ENCODE results near the gene CFAP210. TPM values are rescaled to one million over a fixed set of nuclear protein-coding genes. Genes with fewer than 3 reads are reported as not detected.

CFAP210 gene
- total RNA-seq, 1 experiment from 2014 or later, result not detected

DNA sequence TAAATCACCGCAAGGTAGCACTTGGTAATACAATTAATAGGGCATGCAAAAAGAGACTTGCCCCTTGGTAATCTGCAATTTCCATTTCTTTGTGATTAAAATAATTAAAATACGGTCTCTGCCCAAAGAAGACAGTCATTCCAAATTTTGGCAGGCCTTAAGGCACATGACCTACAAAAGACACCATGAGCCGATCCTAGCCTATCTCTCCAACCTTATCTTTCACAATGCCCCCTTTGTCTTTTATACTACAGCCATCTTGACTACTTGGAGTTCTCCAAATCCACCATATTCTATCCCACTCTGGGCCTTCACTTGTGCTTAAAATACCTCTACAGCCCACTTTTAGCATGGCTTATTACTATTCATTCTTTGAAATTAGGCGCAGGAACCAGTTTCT, 23.3 kb downstream of the CFAP210 start (continued):
- TF ChIP-seq, protein P1, sequence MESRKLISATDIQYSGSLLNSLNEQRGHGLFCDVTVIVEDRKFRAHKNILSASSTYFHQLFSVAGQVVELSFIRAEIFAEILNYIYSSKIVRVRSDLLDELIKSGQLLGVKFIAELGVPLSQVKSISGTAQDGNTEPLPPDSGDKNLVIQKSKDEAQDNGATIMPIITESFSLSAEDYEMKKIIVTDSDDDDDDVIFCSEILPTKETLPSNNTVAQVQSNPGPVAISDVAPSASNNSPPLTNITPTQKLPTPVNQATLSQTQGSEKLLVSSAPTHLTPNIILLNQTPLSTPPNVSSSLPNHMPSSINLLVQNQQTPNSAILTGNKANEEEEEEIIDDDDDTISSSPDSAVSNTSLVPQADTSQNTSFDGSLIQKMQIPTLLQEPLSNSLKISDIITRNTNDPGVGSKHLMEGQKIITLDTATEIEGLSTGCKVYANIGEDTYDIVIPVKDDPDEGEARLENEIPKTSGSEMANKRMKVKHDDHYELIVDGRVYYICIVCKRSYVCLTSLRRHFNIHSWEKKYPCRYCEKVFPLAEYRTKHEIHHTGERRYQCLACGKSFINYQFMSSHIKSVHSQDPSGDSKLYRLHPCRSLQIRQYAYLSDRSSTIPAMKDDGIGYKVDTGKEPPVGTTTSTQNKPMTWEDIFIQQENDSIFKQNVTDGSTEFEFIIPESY (IDR thresholded peaks at IDR 0.05; ENCODE audit: extremely low read depth, insufficient replicate concordance, low read length), result no peak
- TF ChIP-seq YY1 (IDR thresholded peaks at IDR 0.05; ENCODE audit: extremely low read depth, insufficient replicate concordance, low read depth, low read length) (no peak), POLR2A (IDR thresholded peaks at IDR 0.05; ENCODE audit: borderline replicate concordance, extremely low read depth, insufficient read depth, insufficient read length) (no peak), FOSL1 (IDR thresholded peaks at IDR 0.05; ENCODE audit: low read depth) (no peak), CBX3 (IDR thresholded peaks at IDR 0.05; ENCODE audit: low read depth) (no peak), CEBPB (IDR thresholded peaks at IDR 0.05; ENCODE audit: low read depth) (no peak), ELF1 (IDR thresholded peaks at IDR 0.05; ENCODE audit: borderline replicate concordance, low read depth) (no peak), ZFX (IDR thresholded peaks at IDR 0.05) (no peak)
- TF ChIP-seq, protein P2, sequence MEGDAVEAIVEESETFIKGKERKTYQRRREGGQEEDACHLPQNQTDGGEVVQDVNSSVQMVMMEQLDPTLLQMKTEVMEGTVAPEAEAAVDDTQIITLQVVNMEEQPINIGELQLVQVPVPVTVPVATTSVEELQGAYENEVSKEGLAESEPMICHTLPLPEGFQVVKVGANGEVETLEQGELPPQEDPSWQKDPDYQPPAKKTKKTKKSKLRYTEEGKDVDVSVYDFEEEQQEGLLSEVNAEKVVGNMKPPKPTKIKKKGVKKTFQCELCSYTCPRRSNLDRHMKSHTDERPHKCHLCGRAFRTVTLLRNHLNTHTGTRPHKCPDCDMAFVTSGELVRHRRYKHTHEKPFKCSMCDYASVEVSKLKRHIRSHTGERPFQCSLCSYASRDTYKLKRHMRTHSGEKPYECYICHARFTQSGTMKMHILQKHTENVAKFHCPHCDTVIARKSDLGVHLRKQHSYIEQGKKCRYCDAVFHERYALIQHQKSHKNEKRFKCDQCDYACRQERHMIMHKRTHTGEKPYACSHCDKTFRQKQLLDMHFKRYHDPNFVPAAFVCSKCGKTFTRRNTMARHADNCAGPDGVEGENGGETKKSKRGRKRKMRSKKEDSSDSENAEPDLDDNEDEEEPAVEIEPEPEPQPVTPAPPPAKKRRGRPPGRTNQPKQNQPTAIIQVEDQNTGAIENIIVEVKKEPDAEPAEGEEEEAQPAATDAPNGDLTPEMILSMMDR (IDR thresholded peaks at IDR 0.05 in 2 of 3, conservative IDR thresholded peaks at IDR 0.05 in 1 of 3; ENCODE audit: borderline replicate concordance in 1 of 3, insufficient read depth in 1 of 3, low read depth in 2 of 3, low read length in 2 of 3), result no peak

DNA sequence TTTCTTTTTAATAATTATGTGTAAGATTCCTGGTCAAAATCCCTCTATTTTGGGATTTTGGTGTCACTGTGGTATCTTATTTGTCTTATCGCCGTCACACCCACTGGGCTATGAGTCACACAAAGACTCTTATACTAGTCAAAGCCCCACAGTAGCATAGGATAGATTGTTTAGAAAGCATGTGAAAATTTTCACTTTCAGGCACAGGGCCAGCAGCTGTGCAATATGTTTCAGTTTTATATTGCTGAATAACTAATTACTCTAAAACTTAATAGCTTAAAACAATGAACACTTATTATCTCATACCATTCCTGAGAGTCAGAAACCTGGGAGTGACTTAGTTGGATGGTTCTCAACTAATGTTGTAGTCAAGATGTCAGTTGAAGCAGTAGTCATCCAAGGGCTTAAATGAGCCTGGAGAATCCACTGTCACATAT, 24.0 kb downstream of the CFAP210 start:
- H3K27ac ChIP-seq (ENCODE audit: low read depth, low read length), result no peak overlapping the region
- intact Hi-C loops (cut with micrococcal nuclease), result no loop called here
- ChIA-PET CTCF (no interaction called here), POLR2A (no interaction called here), RAD21 (ENCODE audit: low non-redundant PET in 1 of 2, low total read pairs in 2 of 2, uncharacterized antibody in 2 of 2, unreplicated experiment in 2 of 2) (no interaction called here)
- H2AFZ ChIP-seq (ENCODE audit: low read depth, low read length, poor library complexity, severe bottlenecking), result no peak overlapping the region
- H3K9me3 ChIP-seq (ENCODE audit: control insufficient read depth in 1 of 2, insufficient read depth in 1 of 2, low read depth in 1 of 2, low read length in 2 of 2), result no peaks in the 10 kb centered on the region
- no peak overlapping the region for H3K4me2 ChIP-seq (ENCODE audit: low read length)
- no peaks in the 10 kb centered on the region for H3K36me3 ChIP-seq (ENCODE audit: control insufficient read depth in 1 of 2, insufficient read depth in 2 of 2, low read length in 2 of 2)
- H3K4me1 ChIP-seq (ENCODE audit: control insufficient read depth in 1 of 2, insufficient read depth in 2 of 2, low read length in 2 of 2), result no peaks in the 10 kb centered on the region
- DNase-seq (ENCODE audit: low read depth, low spot score) (no peak), ATAC-seq (no peak)
- no peaks in the 10 kb centered on the region for H3K27me3 ChIP-seq (ENCODE audit: insufficient read depth, low read length)
- H3K4me3 ChIP-seq (replicated peaks in 1 of 2; ENCODE audit: low read depth in 1 of 2, low read length in 2 of 2), result no peak overlapping the region
- H3K79me2 ChIP-seq (ENCODE audit: insufficient read depth, low read length), result no peaks in the 10 kb centered on the region
- H3K9ac ChIP-seq (ENCODE audit: low read length), result no peak overlapping the region
- no TSS peak for BruUV-seq (replicated peaks)
- H3K9me2 ChIP-seq (ENCODE audit: insufficient read depth), result no peaks in the 10 kb centered on the region
- H4K20me1 ChIP-seq (ENCODE audit: insufficient read depth), result no peaks in the 10 kb centered on the region
- no peak for TF ChIP-seq SRF (IDR thresholded peaks at IDR 0.05; ENCODE audit: low read depth)
- no peak for TF ChIP-seq CBX3 (IDR thresholded peaks at IDR 0.05; ENCODE audit: low read depth)
- TF ChIP-seq SIN3A (IDR thresholded peaks at IDR 0.05; ENCODE audit: low read depth), result no peak
- TF ChIP-seq JUND (IDR thresholded peaks at IDR 0.05), result no peak
- no peak for TF ChIP-seq EGR1 (IDR thresholded peaks at IDR 0.05; ENCODE audit: low read depth)
- no peak for TF ChIP-seq SP1 (IDR thresholded peaks at IDR 0.05; ENCODE audit: low read depth)
- TF ChIP-seq ZNF274 (IDR thresholded peaks at IDR 0.05; ENCODE audit: low read depth, low read length), result no peak
- no peak for TF ChIP-seq TCF7L2 (IDR thresholded peaks at IDR 0.05; ENCODE audit: borderline replicate concordance, extremely low read depth, insufficient read depth, insufficient read length)
- TF ChIP-seq, protein P3, sequence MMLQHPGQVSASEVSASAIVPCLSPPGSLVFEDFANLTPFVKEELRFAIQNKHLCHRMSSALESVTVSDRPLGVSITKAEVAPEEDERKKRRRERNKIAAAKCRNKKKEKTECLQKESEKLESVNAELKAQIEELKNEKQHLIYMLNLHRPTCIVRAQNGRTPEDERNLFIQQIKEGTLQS (IDR thresholded peaks at IDR 0.05), result no peak
- TF ChIP-seq POLR2A (IDR thresholded peaks at IDR 0.05; ENCODE audit: borderline replicate concordance, extremely low read depth, insufficient read depth, insufficient read length), result no peak
- no peak for TF ChIP-seq RAD21 (IDR thresholded peaks at IDR 0.05; ENCODE audit: low read depth)
- no peak for TF ChIP-seq POLR2AphosphoS5 (IDR thresholded peaks at IDR 0.05; ENCODE audit: low read depth, low read length)
- TF ChIP-seq, protein P4, sequence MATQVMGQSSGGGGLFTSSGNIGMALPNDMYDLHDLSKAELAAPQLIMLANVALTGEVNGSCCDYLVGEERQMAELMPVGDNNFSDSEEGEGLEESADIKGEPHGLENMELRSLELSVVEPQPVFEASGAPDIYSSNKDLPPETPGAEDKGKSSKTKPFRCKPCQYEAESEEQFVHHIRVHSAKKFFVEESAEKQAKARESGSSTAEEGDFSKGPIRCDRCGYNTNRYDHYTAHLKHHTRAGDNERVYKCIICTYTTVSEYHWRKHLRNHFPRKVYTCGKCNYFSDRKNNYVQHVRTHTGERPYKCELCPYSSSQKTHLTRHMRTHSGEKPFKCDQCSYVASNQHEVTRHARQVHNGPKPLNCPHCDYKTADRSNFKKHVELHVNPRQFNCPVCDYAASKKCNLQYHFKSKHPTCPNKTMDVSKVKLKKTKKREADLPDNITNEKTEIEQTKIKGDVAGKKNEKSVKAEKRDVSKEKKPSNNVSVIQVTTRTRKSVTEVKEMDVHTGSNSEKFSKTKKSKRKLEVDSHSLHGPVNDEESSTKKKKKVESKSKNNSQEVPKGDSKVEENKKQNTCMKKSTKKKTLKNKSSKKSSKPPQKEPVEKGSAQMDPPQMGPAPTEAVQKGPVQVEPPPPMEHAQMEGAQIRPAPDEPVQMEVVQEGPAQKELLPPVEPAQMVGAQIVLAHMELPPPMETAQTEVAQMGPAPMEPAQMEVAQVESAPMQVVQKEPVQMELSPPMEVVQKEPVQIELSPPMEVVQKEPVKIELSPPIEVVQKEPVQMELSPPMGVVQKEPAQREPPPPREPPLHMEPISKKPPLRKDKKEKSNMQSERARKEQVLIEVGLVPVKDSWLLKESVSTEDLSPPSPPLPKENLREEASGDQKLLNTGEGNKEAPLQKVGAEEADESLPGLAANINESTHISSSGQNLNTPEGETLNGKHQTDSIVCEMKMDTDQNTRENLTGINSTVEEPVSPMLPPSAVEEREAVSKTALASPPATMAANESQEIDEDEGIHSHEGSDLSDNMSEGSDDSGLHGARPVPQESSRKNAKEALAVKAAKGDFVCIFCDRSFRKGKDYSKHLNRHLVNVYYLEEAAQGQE (IDR thresholded peaks at IDR 0.05; ENCODE audit: low read depth), result no peak
- TF ChIP-seq ELF1 (IDR thresholded peaks at IDR 0.05; ENCODE audit: borderline replicate concordance, low read depth), result no peak
- no peak for TF ChIP-seq FOSL1 (IDR thresholded peaks at IDR 0.05; ENCODE audit: low read depth)

Measured in HCT116 (cell line).